ENCODE data around the gene CLK2.
"Not testable (repeated sequence)": the region's sequence is repeated elsewhere in the genome, so short reads cannot be mapped to it uniquely, and the experiment has no call there.

DNA sequence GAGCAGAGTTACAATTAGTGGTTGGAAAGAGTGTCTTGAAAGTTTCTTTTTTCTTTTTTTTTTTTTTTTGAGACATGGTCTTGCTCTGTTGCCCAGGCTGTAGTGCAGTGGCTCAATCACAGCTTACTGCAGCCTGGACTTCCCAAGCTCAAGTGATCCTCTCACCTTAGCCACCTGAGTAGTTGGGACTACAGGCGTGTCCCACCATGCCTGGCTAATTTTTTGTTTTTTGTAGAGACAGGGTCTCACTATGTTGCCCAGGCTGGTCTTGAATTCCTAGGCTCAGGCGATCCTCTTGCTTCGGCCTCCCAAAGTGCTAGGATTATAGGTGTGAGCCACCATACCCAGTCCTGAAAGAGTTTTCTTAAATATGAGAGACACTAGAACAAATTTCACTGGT is 26.5 kb downstream of the CLK2 start:
- TF ChIP-seq POLR2A, CTCF (IDR thresholded peaks at IDR 0.05): not testable (repeated sequence)

Data from transverse colon (tissue), 3 donors.